ENCODE results near the gene TTC32.

Gene TTC32

GRCh38 chr2:19901442-19902215 is at the start of gene TTC32:
Gene TTC32, minus strand, starts transcription at chr2:19901983. Its CDS starts 129 bp downstream, at chr2:19901854.
- no peak for TF ChIP-seq GATA3 (IDR thresholded peaks at IDR 0.05; ENCODE audit: low read depth, low read length)
- peak; percentile 33; the same call in 1 of the 2 replicates for TF ChIP-seq GATA2 (IDR thresholded peaks at IDR 0.05; ENCODE audit: low read depth, low read length)

GRCh38 chr2:19949071-19949470 is 47.3 kb upstream of the TTC32 start:
- no peak for TF ChIP-seq GATA3 (IDR thresholded peaks at IDR 0.05; ENCODE audit: low read depth, low read length)

GRCh38 chr2:19947184-19947940 is 45.6 kb upstream of the TTC32 start:
- TF ChIP-seq GATA3 (IDR thresholded peaks at IDR 0.05; ENCODE audit: low read depth, low read length) (no peak), GATA2 (IDR thresholded peaks at IDR 0.05; ENCODE audit: low read depth, low read length) (no peak)

GRCh38 chr2:19944205-19944845 is 42.5 kb upstream of the TTC32 start:
- TF ChIP-seq GATA3 (IDR thresholded peaks at IDR 0.05; ENCODE audit: low read depth, low read length) (no peak), GATA2 (IDR thresholded peaks at IDR 0.05; ENCODE audit: low read depth, low read length) (no peak)

- TF ChIP-seq GATA2 (IDR thresholded peaks at IDR 0.05; ENCODE audit: low read depth, low read length) (no peak), GATA3 (IDR thresholded peaks at IDR 0.05; ENCODE audit: low read depth, low read length) (no peak)
These were observed 41.4 kb upstream of the TTC32 start for GRCh38 chr2:19943189-19943588.

GRCh38 chr2:19942199-19942598 is 40.4 kb upstream of the TTC32 start:
- TF ChIP-seq GATA3 (IDR thresholded peaks at IDR 0.05; ENCODE audit: low read depth, low read length) (no peak), GATA2 (IDR thresholded peaks at IDR 0.05; ENCODE audit: low read depth, low read length) (no peak)

- TF ChIP-seq GATA2 (IDR thresholded peaks at IDR 0.05; ENCODE audit: low read depth, low read length) (no peak), GATA3 (IDR thresholded peaks at IDR 0.05; ENCODE audit: low read depth, low read length) (no peak)
These were observed 35.2 kb upstream of the TTC32 start for GRCh38 chr2:19937004-19937403.

GRCh38 chr2:19936203-19936602 is 34.4 kb upstream of the TTC32 start:
- TF ChIP-seq GATA3 (IDR thresholded peaks at IDR 0.05; ENCODE audit: low read depth, low read length): no peak
- no peak for TF ChIP-seq GATA2 (IDR thresholded peaks at IDR 0.05; ENCODE audit: low read depth, low read length)

GRCh38 chr2:19933351-19933981 is 31.7 kb upstream of the TTC32 start:
- TF ChIP-seq GATA3 (IDR thresholded peaks at IDR 0.05; ENCODE audit: low read depth, low read length): no peak
- no peak for TF ChIP-seq GATA2 (IDR thresholded peaks at IDR 0.05; ENCODE audit: low read depth, low read length)

- TF ChIP-seq GATA3 (IDR thresholded peaks at IDR 0.05; ENCODE audit: low read depth, low read length) (no peak), GATA2 (IDR thresholded peaks at IDR 0.05; ENCODE audit: low read depth, low read length) (no peak)
These were observed 31.1 kb upstream of the TTC32 start for GRCh38 chr2:19932928-19933327.

- TF ChIP-seq GATA3 (IDR thresholded peaks at IDR 0.05; ENCODE audit: low read depth, low read length) (no peak), GATA2 (IDR thresholded peaks at IDR 0.05; ENCODE audit: low read depth, low read length) (no peak)
These were observed 27.4 kb upstream of the TTC32 start for GRCh38 chr2:19929226-19929625.

- TF ChIP-seq GATA3 (IDR thresholded peaks at IDR 0.05; ENCODE audit: low read depth, low read length) (peak; percentile 70), GATA2 (IDR thresholded peaks at IDR 0.05; ENCODE audit: low read depth, low read length) (peak; percentile 79)
These were observed 22.7 kb upstream of the TTC32 start for GRCh38 chr2:19924526-19924925.

GRCh38 chr2:19916385-19916950 is 14.7 kb upstream of the TTC32 start:
- TF ChIP-seq GATA2 (IDR thresholded peaks at IDR 0.05; ENCODE audit: low read depth, low read length) (no peak), GATA3 (IDR thresholded peaks at IDR 0.05; ENCODE audit: low read depth, low read length) (no peak)

All from SH-SY5Y (cell line).